GM12875 (cell line): ENCODE data around the gene TMCC1.
A peak's percentile ranks its signal among the peaks of the same experiment; 100 is the strongest.
"Not testable (repeated sequence)": the region's sequence is repeated elsewhere in the genome, so short reads cannot be mapped to it uniquely, and the experiment has no call there.

Experiments
- H3K4me3 ChIP-seq: one replicate; pipeline ENCODE4 v1.5.1; 2011; ENCODE audit warnings: low read depth, low read length, control low read depth
- CTCF ChIP-seq: IDR thresholded peaks from 2 replicates; pipeline ENCODE4 v1.5.1; 2011; ENCODE audit warnings: low read depth, mild to moderate bottlenecking, control low read depth, inconsistent platforms, low read length, moderate library complexity, borderline replicate concordance; ENCODE audit not compliant: insufficient read depth

TMCC1 gene

GRCh38 chr3:129892486-129892856, 1.0 kb downstream of the TMCC1 start:
- TF ChIP-seq CTCF = no peak
- H3K4me3 ChIP-seq = peak overlapping the region; percentile 66

- TF ChIP-seq CTCF = no peak
- no peak overlapping the region for H3K4me3 ChIP-seq
These were observed 2.6 kb downstream of the TMCC1 start for GRCh38 chr3:129890891-129891290.

- H3K4me3 ChIP-seq = no peak overlapping the region
- TF ChIP-seq CTCF = no peak
These were observed 3.4 kb downstream of the TMCC1 start for GRCh38 chr3:129890125-129890524.

GRCh38 chr3:129888771-129889170, 4.7 kb downstream of the TMCC1 start:
- H3K4me3 ChIP-seq = no peak overlapping the region
- TF ChIP-seq CTCF = no peak

GRCh38 chr3:129881261-129881660, 12.2 kb downstream of the TMCC1 start:
- TF ChIP-seq CTCF = no peak
- H3K4me3 ChIP-seq = no peak overlapping the region

GRCh38 chr3:129878355-129878754, 15.2 kb downstream of the TMCC1 start:
- no peak for TF ChIP-seq CTCF
- no peak overlapping the region for H3K4me3 ChIP-seq

GRCh38 chr3:129874479-129874878, 19.0 kb downstream of the TMCC1 start:
- not testable (repeated sequence) for H3K4me3 ChIP-seq

- no peak for TF ChIP-seq CTCF
- H3K4me3 ChIP-seq = no peak overlapping the region
These were observed 24.6 kb downstream of the TMCC1 start for GRCh38 chr3:129868912-129869311.
